GM12874 (cell line): ENCODE measurements around the gene CELA1.

ENCODE experiments used
- TF ChIP-seq, protein P1 (sequence below): IDR thresholded peaks from 2 replicates; pipeline ENCODE4 v1.5.1; 2011; ENCODE audit warnings: low read depth, mild to moderate bottlenecking, control low read depth, low read length, moderate library complexity; ENCODE audit not compliant: insufficient read depth

Gene CELA1

DNA sequence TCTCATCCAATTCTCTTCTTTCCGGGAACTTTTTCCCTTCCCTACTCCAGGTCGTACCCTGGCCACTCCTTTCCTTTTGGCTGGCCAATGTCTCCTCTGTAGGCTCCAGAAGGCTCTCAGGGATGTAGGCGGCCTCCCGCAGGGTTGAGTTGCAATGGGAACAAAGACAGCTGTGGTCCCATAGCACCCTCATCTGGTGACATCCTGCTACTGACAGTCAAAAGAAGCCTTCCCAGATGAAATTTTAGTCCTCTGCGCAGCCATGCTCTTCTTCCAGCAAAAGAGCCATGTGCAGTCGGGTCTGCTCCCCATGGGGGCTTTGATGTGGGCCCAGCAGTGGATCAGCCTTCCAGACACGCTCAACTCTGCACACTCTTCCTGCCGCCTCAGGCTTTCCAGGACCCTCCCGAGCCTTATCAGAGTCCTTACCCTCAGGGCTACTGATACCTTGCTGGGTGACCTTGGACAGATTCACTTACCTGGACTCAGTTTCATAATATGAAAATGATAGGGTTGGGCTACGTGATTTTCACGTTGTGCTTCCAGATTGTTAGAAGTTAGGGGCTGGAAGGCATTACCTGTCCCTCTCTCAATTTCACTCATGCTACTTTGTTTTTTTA is 5.5 kb upstream of the CELA1 start:
- TF ChIP-seq, protein P1, sequence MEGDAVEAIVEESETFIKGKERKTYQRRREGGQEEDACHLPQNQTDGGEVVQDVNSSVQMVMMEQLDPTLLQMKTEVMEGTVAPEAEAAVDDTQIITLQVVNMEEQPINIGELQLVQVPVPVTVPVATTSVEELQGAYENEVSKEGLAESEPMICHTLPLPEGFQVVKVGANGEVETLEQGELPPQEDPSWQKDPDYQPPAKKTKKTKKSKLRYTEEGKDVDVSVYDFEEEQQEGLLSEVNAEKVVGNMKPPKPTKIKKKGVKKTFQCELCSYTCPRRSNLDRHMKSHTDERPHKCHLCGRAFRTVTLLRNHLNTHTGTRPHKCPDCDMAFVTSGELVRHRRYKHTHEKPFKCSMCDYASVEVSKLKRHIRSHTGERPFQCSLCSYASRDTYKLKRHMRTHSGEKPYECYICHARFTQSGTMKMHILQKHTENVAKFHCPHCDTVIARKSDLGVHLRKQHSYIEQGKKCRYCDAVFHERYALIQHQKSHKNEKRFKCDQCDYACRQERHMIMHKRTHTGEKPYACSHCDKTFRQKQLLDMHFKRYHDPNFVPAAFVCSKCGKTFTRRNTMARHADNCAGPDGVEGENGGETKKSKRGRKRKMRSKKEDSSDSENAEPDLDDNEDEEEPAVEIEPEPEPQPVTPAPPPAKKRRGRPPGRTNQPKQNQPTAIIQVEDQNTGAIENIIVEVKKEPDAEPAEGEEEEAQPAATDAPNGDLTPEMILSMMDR: peak; percentile 73

DNA sequence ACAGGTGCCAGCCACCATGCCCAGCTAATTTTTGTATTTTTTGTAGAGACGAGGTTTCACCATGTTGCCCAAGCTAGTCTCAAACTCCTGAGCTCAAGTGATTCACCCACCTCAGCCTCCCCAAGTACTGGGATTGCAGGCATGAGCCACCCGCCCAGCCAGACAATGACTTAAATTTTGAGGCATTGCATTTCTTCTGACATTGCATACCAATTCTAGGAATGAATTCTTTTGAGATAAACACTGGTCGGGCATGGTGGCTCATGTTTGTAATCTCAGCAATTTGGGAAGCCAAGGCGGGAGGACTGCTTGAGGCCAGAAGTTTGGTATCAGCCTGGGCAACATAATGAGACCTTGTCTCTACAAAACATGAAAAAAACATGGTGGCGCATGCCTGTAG is 2.5 kb upstream of the CELA1 start:
- TF ChIP-seq, protein P1: no peak

DNA sequence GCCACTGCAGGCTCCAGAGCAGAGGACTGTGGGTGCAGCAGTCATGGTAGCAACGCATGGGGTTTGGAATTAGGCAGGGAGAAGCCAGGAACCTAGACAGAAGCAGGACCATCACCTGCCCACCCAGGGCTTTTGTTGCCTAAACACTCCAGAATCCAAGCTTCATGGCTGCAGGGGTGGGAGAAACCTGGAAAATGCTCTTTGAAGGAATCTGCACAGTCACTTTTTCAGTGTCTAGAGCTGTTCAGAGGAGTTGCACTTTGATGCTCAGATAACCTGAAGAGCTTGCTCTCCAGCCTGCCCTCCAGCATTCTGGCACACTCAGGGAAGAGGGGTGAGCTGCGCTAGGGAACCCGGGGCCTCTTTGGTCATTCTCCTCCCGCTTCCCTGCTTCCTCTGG is 1.6 kb upstream of the CELA1 start:
- TF ChIP-seq, protein P1: no peak

DNA sequence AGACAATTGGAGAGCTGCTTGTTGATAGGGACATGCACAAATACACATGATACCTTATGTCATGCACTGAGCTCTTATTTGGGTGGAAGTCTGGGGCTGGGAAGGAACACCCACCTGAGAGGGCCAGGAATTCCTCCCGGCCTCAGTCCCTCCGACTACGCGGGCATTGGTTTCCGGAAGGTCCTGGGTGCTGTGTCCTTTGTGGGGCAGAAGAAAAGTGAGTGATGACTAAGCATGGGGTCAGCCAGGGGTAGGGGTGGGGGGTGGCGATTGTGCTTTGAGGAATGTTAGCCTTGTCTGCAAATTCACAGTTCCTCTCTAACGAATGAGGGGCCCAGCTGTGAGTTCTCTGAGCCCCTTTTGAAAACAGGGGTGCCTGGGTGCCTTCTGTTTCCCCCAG is 798 bp downstream of the CELA1 start:
- TF ChIP-seq, protein P1: no peak

DNA sequence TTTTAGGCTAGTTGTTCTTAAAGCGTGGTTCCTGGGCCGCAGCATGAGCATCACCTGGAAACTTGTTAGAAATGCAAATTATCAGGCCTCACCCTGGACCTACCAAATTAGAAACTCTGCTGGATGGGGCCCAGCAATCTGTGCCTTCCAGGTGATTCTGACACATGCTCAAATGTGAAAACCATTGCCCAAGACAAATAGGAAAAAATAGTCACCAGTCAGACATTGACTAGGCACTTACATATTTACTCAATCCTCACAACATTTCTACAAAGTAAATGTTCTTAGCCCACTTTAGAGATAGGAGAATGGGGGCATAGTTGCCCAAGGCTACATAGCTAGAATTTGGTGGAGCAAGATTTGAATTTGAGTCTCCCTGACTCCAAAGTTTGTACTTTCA is 3.3 kb downstream of the CELA1 start:
- TF ChIP-seq, protein P1: no peak

DNA sequence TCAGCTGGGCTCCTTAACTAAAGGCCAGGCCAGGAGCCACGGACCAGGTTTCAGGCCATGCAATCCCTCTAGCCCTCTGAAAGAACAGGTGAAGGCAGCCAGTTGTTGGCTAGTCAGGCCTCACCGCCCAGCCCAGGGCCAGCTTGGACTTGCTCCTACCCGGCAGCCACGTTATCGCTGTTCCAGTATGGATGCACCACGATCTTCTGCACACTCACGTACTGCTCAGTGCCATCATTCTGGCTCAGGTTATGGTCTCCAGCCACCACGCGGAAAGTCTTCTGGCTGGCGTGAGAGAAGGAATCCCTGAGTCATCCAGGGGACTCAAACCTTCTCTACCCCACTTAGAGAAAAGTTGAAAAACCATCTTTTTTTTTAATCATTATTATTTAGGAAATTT is 4.1 kb downstream of the CELA1 start:
- TF ChIP-seq, protein P1: no peak

DNA sequence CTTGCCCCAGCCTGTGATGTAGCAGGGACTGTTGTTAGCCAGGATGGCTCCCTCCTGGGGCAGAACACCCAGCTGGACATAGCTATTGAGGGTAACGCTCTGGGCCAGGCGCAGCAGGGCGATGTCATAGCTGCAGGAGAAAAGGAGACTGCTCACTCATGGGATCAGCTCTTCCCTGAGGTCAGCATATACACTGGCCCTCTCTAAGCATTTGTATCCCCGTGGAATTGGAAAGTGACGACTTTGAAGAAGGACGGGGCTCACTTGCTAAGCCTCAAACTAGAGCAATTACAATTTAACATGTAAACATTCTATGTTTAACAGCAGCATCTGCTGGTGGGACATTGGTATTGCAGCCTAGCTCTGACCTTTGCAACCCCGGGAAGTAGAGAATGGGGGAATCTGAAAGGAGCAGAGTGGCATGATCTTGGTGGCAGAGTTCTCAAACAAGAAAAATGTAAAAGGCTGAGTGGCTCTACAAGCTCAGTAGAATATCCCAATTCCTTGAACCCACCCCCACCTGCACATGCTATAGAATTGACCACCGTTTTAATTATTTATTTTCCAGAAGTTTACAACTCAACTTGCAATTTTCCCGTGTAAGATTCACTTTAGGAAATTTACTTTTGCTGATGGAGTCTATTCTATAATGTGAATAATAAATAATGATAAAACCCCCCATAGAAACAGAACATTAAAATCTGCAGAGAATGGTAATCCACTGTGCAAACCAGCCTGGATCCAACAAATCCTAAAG is 5.0 kb downstream of the CELA1 start:
- TF ChIP-seq, protein P1: peak; percentile 98
